Nephron progenitor cell (in vitro differentiated cells): Measurements from ENCODE around the gene GRIK5.

ENCODE experiments used
- DNase-seq: peaks from one replicate; pipeline ENCODE4 v3.0.0; 2021
- H3K27ac Mint-ChIP-seq: 2 replicates; pipeline ENCODE4 v1.8.0; 2021; ENCODE audit warnings: mild to moderate bottlenecking, moderate library complexity, mixed read lengths
- H3K27me3 Mint-ChIP-seq: 2 replicates; pipeline ENCODE4 v1.8.0; 2021; ENCODE audit warnings: mild to moderate bottlenecking, low read depth, mixed read lengths; ENCODE audit not compliant: poor library complexity
- H3K36me3 Mint-ChIP-seq: 2 replicates; pipeline ENCODE4 v1.8.0; 2021; ENCODE audit warnings: low read depth, mixed read lengths
- H3K4me1 Mint-ChIP-seq: 2 replicates; pipeline ENCODE4 v1.8.0; 2021; ENCODE audit warnings: mixed read lengths
- H3K4me3 Mint-ChIP-seq: 2 replicates; pipeline ENCODE4 v1.8.0; 2021; ENCODE audit warnings: mild to moderate bottlenecking, moderate library complexity, mixed read lengths
- H3K9me3 Mint-ChIP-seq: 2 replicates; pipeline ENCODE4 v1.8.0; 2021; ENCODE audit warnings: mild to moderate bottlenecking, moderate library complexity, mixed read lengths
- CTCF ChIP-seq: fragments of 200-600 bp; sonication (generic); IDR thresholded peaks from 2 replicates; pipeline ENCODE4 v1.5.0; 2021; ENCODE audit warnings: antibody characterized with exemption

Gene GRIK5

GRCh38 chr19:42065051-42065450 is 5.0 kb downstream of the GRIK5 start:
- DNase-seq, result no peak
- no peaks in the 10 kb centered on the region for H3K27me3 Mint-ChIP-seq
- no peaks in the 10 kb centered on the region for H3K36me3 Mint-ChIP-seq
- H3K4me3 Mint-ChIP-seq, result no peak overlapping the region
- peaks cover 6% of the 10 kb centered on the region for H3K4me1 Mint-ChIP-seq
- H3K9me3 Mint-ChIP-seq, result no peaks in the 10 kb centered on the region
- TF ChIP-seq CTCF, result no peak
- no peak overlapping the region for H3K27ac Mint-ChIP-seq

GRCh38 chr19:42064432-42064831 is 5.6 kb downstream of the GRIK5 start:
- Mint-ChIP-seq H3K4me3 (no peak overlapping the region), H3K9me3 (no peaks in the 10 kb centered on the region), H3K27me3 (peaks cover 4% of the 10 kb centered on the region), H3K4me1 (peaks cover 6% of the 10 kb centered on the region), H3K27ac (no peak overlapping the region), H3K36me3 (no peaks in the 10 kb centered on the region)
- TF ChIP-seq CTCF, result no peak
- no peak for DNase-seq

GRCh38 chr19:42062381-42062780 is 7.6 kb downstream of the GRIK5 start:
- Mint-ChIP-seq H3K27ac (no peak overlapping the region), H3K36me3 (peaks cover 5% of the 10 kb centered on the region), H3K9me3 (no peaks in the 10 kb centered on the region), H3K4me1 (peaks cover 11% of the 10 kb centered on the region), H3K4me3 (no peak overlapping the region), H3K27me3 (peaks cover 4% of the 10 kb centered on the region)
- DNase-seq, result no peak
- TF ChIP-seq CTCF, result no peak

- no peak for DNase-seq
- peaks cover 13% of the 10 kb centered on the region for H3K36me3 Mint-ChIP-seq
- no peak for TF ChIP-seq CTCF
- no peak overlapping the region for H3K27ac Mint-ChIP-seq
- H3K4me3 Mint-ChIP-seq, result no peak overlapping the region
- H3K9me3 Mint-ChIP-seq, result no peaks in the 10 kb centered on the region
- H3K4me1 Mint-ChIP-seq, result peaks cover 11% of the 10 kb centered on the region
- peaks cover 4% of the 10 kb centered on the region for H3K27me3 Mint-ChIP-seq
Observed at GRCh38 chr19:42060117-42060516, 9.9 kb downstream of the GRIK5 start.

GRCh38 chr19:42059196-42059595 is 10.8 kb downstream of the GRIK5 start:
- Mint-ChIP-seq H3K4me3 (no peak overlapping the region), H3K36me3 (peaks cover 13% of the 10 kb centered on the region), H3K9me3 (no peaks in the 10 kb centered on the region), H3K27me3 (peaks cover 4% of the 10 kb centered on the region), H3K27ac (no peak overlapping the region), H3K4me1 (peaks cover 10% of the 10 kb centered on the region)
- no peak for TF ChIP-seq CTCF
- no peak for DNase-seq

GRCh38 chr19:42057846-42058245 is 12.2 kb downstream of the GRIK5 start:
- no peak for TF ChIP-seq CTCF
- Mint-ChIP-seq H3K9me3 (no peaks in the 10 kb centered on the region), H3K4me1 (peaks cover 12% of the 10 kb centered on the region), H3K27ac (no peak overlapping the region), H3K36me3 (peaks cover 13% of the 10 kb centered on the region), H3K4me3 (no peak overlapping the region), H3K27me3 (peaks cover 4% of the 10 kb centered on the region)
- DNase-seq, result no peak
